ENCODE measurements around the gene ACO2. TPM values are rescaled to one million over a fixed set of nuclear protein-coding genes. Genes with fewer than 3 reads are reported as not detected.
"Not testable (repeated sequence)": the region's sequence is repeated elsewhere in the genome, so short reads cannot be mapped to it uniquely, and the experiment has no call there.

Gene ACO2
- total RNA-seq, 4 donors from 2014 or later: 164 to 351 (median 255) TPM

DNA sequence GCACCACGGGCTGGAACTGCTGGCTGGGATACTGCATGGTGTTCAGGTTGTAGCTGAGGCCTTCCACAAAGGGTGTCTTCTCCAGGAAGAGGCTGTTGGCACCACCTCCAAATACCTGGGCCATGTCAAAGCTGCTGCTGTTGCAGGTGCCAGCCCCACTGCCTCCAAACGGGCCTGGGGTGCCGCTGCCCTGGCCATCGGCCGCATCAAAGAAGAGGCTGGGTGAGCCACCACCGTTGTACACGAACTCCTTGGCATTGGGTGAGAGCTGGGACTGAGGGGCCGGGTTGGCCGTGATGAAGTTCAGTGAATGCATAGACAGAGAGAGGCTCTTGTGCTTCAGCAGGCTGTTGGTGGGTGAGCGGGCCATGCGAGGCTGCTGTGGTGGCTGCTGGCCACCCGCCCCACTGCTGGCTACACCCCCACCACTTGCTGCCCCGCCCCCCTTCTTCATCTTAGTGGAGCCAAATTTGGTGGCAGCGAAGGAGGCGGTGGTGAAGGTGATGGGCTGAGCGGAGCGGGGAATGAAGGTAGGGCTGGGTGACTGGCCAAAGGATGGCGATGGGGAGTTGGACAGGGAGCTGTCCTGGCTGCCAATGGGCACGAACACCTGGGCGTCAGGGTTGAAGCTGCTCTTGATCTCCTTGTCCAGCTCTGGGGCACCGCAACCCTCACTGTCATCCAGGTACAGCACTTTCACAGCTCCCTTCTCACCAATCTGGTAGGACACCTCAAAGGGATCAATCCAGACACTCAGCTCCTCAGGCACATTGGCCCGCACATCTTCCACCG lies 32.4 kb upstream of the ACO2 start:
- TF ChIP-seq EP300 (IDR thresholded peaks at IDR 0.05; ENCODE audit: low read depth) (no peak), POLR2A (IDR thresholded peaks at IDR 0.05) (no peak), POLR2AphosphoS5 (IDR thresholded peaks at IDR 0.05) (no peak)
- TF ChIP-seq, protein P1, sequence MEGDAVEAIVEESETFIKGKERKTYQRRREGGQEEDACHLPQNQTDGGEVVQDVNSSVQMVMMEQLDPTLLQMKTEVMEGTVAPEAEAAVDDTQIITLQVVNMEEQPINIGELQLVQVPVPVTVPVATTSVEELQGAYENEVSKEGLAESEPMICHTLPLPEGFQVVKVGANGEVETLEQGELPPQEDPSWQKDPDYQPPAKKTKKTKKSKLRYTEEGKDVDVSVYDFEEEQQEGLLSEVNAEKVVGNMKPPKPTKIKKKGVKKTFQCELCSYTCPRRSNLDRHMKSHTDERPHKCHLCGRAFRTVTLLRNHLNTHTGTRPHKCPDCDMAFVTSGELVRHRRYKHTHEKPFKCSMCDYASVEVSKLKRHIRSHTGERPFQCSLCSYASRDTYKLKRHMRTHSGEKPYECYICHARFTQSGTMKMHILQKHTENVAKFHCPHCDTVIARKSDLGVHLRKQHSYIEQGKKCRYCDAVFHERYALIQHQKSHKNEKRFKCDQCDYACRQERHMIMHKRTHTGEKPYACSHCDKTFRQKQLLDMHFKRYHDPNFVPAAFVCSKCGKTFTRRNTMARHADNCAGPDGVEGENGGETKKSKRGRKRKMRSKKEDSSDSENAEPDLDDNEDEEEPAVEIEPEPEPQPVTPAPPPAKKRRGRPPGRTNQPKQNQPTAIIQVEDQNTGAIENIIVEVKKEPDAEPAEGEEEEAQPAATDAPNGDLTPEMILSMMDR (IDR thresholded peaks at IDR 0.05): no peak
- in situ Hi-C loops (cut with MboI; ENCODE audit: low pct_ligation_motif_present in 1 of 4, low pct_unique_long_range_greater_than_20kb in 1 of 4, low sequenced_read_pairs in 3 of 4) (no loop called here), intact Hi-C loops (cut with DNase I; ENCODE audit: low total_unique reads) (no loop called here)
- 87 to 96% methylated on average over 3 to 19 of the region's 23 CpGs for WGBS, 2 donors (ENCODE audit: low coverage in 1 of 2)
- H3K9me3 ChIP-seq: no peaks in the 10 kb centered on the region
- H3K27ac ChIP-seq: no peak overlapping the region
- H3K27me3 ChIP-seq: no peaks in the 10 kb centered on the region
- H3K4me3 ChIP-seq: no peak overlapping the region
- peaks cover 0 to 42% (median 19%) of the 10 kb centered on the region in 4 donors for H3K36me3 ChIP-seq
- peaks cover 0 to 27% (median 6%) of the 10 kb centered on the region in 4 donors for H3K4me1 ChIP-seq
- DNase-seq: no peak

DNA sequence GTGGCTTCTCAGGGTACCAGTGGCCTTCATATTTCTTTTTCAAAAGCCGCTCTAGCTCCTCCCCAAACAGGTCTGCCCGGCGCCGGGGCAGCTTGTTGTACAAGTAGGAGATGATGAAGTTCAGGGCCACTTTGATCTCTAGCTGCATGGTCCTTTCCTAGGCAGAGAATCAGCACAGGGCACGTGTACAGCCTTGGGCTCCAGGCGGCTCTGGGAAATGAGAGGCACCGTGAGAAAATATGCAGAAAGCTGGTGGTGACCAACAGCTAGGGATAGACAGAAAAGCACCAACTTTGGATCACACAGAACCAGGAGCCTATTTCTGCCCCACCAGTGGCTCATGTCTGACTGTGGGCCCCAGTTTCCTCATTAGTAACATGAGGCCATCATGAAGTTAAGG lies 31.7 kb upstream of the ACO2 start:
- peaks cover 0 to 42% (median 19%) of the 10 kb centered on the region in 4 donors for H3K36me3 ChIP-seq
- DNase-seq: no peak
- no peak for TF ChIP-seq POLR2AphosphoS5 (IDR thresholded peaks at IDR 0.05)
- TF ChIP-seq, protein P1 (IDR thresholded peaks at IDR 0.05): no peak
- TF ChIP-seq EP300 (IDR thresholded peaks at IDR 0.05; ENCODE audit: low read depth): no peak
- no peak for TF ChIP-seq POLR2A (IDR thresholded peaks at IDR 0.05)
- WGBS, 2 donors (ENCODE audit: low coverage in 1 of 2): 83% methylated on average over 7 of the region's 7 CpGs; no CpG with 5 or more reads in 1 of the 2 donors
- no peaks in the 10 kb centered on the region for H3K9me3 ChIP-seq
- no peak overlapping the region for H3K27ac ChIP-seq
- H3K4me1 ChIP-seq: peaks cover under 1 to 33% (median 7%) of the 10 kb centered on the region in 4 donors
- intact Hi-C loops (cut with DNase I; ENCODE audit: low total_unique reads): no loop called here
- no peak overlapping the region for H3K4me3 ChIP-seq
- H3K27me3 ChIP-seq: no peaks in the 10 kb centered on the region
- in situ Hi-C loops (cut with MboI; ENCODE audit: low pct_ligation_motif_present in 1 of 4, low pct_unique_long_range_greater_than_20kb in 1 of 4, low sequenced_read_pairs in 3 of 4): no loop called here

DNA sequence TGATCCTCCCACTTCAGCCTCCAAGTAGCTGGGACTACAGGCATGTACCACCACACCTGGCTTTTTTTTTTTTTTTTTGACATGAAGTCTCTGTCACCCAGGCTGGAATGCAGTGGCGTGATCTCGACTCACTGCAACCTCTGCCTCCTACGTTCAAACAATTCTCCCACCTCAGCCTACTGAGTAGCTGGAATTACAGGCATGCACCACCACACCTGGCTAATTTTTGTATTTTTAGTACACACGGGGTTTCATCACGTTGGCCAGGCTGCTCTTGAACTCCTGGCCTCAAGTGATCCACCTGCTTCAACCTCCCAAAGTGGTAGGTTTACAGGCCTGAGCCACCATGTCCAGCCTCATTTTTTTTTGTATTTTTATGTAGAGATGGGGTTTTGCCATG lies 28.4 kb upstream of the ACO2 start:
- H3K27ac ChIP-seq; in situ Hi-C loops (cut with MboI; ENCODE audit: low pct_ligation_motif_present in 1 of 4, low pct_unique_long_range_greater_than_20kb in 1 of 4, low sequenced_read_pairs in 3 of 4); intact Hi-C loops (cut with DNase I; ENCODE audit: low total_unique reads); DNase-seq; H3K9me3 ChIP-seq; H3K4me3 ChIP-seq; H3K27me3 ChIP-seq: not testable (repeated sequence)
- H3K36me3 ChIP-seq: peaks cover 0 to 35% (median 10%) of the 10 kb centered on the region in 4 donors
- WGBS, 2 donors (ENCODE audit: low coverage in 1 of 2): 82 to 83% methylated on average over 5 of the region's 5 CpGs
- H3K4me1 ChIP-seq: peaks cover 14 to 41% (median 23%) of the 10 kb centered on the region in 4 donors

DNA sequence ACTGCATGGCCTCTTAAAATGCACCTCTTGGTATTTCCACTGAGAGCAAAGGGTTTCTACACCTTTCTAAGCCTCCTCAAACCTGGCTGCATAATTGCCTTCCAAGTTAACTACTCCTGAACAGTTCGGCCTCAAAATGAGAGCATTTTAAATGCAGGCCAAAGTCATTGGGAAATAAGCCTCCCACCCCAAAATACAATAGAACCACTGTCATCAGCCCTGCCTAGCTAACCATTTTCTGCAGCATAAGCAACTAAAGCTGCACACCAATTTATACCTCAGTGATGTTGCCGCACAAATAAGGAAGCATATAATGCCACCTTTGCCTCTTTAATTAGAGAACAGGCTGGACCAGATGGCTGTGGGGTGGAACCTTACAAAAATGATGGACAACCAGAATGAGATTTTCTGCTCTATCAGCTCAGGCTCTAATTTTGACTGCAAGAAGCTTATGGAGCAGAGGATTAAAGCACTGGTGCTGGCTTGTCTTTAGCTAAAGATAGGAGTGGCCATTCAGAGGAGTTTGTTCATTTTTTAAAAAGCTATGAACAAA lies 26.6 kb upstream of the ACO2 start:
- Histone ChIP-seq H3K4me1 (peaks cover 14 to 41% (median 23%) of the 10 kb centered on the region in 4 donors), H3K27ac (peak overlapping the region; percentile 11 to 100 (median 68)), H3K4me3 (no peak overlapping the region), H3K27me3 (no peaks in the 10 kb centered on the region), H3K9me3 (no peaks in the 10 kb centered on the region), H3K36me3 (peaks cover 0 to 19% (median 1%) of the 10 kb centered on the region in 4 donors)
- intact Hi-C loops (cut with DNase I; ENCODE audit: low total_unique reads): no loop called here
- TF ChIP-seq, protein P1 (IDR thresholded peaks at IDR 0.05): no peak
- peak in 1 of 3 donors; percentile 20 for TF ChIP-seq POLR2AphosphoS5 (IDR thresholded peaks at IDR 0.05)
- in situ Hi-C loops (cut with MboI; ENCODE audit: low pct_ligation_motif_present in 1 of 4, low pct_unique_long_range_greater_than_20kb in 1 of 4, low sequenced_read_pairs in 3 of 4): no loop called here
- WGBS, 2 donors (ENCODE audit: low coverage in 1 of 2): 36 to 67% methylated on average over 1 to 2 of the region's 2 CpGs
- DNase-seq: no peak
